Daoy (cell line): ENCODE data around the gene ASXL2. TPM values are rescaled to one million over a fixed set of nuclear protein-coding genes. Genes with fewer than 3 reads are reported as not detected.

ENCODE experiments used
- DNase-seq: peaks from one replicate; pipeline ENCODE4 v3.0.0-alpha.2; 2015; ENCODE audit warnings: low read depth
- total RNA-seq: library from RNA; depleted of rRNA; stranded (reverse); fragments of >200 nt; shearing (Covaris generic); gene quantifications from 2 replicates; pipeline ENCODE4 v1.2.3, GENCODE V29; 2014; rRNA removed

Gene ASXL2
- total RNA-seq, 1 experiment from 2014 or later: 9.4 TPM

DNA sequence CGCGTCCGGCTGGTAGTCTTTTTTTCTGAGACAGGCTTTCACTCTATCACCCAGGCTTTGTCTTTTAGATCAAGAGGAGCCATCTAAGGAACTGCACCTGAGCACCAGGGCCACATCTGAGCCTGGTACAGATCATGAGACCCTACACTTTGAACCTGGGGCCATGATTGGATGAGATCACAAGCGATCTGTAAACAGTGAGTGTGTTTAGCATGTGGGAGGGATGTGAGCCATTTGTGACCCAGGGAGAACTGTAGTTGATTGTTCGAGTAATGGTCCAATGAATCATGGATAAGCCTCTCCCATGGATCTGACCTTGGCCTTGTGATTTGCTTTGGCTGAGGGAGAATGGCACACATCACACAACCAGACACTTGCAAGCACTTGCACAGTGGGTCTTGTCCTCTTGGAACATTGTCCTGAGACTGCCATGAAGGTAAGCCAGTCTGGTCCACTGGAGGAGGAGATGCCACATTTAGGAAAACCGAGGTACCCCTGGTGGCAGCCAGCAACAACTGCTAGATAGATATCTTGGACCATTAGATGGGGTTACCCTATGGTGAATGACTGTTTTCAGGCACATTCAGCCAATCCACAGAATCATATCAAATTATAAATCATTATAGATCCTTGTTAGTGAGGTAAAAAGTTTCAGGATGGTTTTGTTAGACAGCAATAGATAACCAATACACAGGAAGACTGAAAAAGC lies 185.4 kb downstream of the ASXL2 start:
- no peak for DNase-seq

DNA sequence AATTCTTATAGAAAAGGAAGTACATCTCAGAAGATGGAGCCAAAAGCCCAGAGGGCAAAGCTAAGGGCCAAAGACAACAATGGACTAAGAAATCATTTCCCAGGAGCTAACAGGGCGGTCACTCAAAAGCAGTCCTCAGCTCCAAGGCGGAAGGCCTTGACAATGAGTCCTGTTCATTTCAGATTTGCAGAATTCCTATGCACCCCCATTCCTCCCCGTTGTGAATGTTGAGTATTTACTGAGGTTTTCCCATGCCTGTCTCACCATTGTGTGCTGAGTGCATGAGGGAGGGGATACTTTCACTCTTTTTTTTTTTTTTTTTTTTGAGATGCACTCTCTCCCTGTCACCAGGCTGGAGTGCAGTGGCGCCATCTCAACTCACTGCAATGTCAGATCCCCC lies 186.1 kb downstream of the ASXL2 start:
- DNase-seq: peak; percentile 32

DNA sequence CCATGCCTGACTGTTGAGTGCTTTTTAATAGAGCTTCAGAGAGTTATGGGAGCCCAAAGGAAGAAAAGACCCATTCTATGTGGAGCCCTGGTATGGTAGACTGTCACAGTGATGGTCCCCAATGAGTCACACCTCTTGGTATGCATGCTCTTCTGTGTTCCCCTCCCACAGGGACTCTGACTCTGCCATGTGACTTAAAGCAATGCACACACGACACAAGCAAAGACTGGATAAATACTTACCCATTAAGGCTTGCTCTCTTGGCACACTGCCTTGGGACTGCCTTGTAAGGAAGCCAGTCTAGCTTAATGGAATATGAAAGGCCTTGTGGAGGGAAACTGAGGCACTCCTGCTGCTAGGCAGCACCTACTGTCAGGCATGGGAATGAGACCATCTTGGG lies 188.2 kb downstream of the ASXL2 start:
- DNase-seq: peak; percentile 59

DNA sequence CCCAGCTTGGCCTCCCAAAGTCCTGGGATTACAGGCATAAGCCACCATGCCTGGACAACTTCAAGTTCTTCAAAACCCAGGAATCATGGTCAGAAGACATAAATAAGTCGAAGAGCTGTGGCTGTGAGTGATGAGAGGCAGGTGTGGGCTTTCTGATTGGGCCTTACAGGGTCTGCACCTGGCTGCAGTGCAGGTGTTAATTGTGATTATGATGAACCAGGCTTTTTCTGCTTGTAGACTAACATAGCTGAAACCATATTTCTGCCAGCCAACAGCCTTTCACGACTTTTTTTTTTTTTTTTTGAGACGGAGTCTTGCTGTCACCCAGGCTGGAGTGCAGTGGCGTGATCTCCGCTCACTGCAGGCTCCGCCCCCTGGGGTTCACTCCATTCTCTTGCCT lies 190.1 kb downstream of the ASXL2 start:
- DNase-seq: no peak

DNA sequence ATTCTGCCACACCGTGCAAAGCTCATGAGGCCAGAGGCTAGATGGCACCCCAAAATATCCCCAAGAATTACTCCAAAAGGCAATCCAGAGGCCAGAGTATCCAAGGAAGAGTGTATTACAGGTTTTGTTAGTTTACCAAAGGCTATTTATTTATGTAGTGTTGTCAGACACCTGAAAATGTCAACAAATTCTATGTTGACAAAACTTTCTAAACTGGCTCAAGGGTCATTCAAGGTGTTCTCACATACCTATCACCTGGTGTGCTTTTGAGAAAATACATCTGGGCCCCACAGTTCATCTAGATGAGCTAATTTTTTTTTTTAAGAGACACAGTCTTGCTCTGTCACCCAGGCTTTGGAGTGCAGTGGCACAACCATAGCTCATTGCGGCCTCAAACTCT lies 192.5 kb downstream of the ASXL2 start:
- no peak for DNase-seq

DNA sequence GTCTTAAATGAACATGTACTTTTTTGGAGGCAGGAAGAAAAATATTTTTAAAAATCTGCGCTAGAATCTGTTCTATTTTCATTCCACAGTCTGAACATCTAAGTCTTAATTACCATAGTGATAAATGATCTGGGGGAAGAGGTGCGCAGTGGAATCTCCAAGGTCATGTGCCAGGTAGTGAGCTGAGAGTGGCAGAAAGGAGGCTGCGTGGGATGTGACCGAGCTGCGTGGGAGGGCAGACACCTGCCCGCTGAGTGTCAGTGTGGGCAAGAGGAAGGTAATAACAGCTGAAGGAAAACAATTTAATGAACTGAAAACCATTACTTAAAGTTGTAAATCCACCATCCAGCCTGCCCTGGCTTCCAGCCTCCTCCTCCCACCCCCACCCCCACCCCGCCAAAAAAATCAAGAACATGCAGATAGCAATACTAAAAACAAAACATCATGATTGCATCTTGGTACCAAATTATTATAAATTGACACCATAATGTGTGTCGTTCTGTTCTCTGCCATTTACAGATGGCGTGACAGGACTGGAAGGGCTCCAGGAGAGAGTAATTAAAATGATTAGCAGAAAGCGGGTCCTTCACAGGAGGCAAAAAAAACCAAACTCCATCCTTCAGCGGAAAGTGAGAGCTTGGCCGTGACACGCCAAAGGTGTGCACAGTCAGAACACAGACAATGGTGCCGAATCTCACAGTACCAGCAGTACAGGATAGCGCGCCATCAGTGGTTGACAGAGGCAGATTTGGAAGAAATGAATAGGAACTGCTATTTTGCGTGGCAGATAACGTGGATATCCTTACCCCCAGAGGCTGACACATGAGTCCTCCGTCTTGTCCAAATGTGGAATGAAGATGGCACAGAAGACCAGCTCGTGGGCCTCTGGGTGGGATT lies 193.5 kb downstream of the ASXL2 start:
- no peak for DNase-seq

Other genes starting within 250 kb of the ASXL2 start
- gene DTNB, start 204.9 kb downstream of the ASXL2 start, total RNA-seq: 5.0 and 5.3 TPM in 2 replicates
- 7.8 and 16.9 TPM in 2 replicates for gene KIF3C, start 104.0 kb upstream of the ASXL2 start, total RNA-seq
- gene RAB10, start 155.6 kb upstream of the ASXL2 start, total RNA-seq: 117 and 158 TPM in 2 replicates